Retinal pigment epithelial cell (primary cell): ENCODE measurements around the gene NCAPD2.

Source experiments
- DNase-seq: peaks from one replicate; pipeline ENCODE4 v3.0.0-alpha.2; 2010; ENCODE audit warnings: low read depth
- H3K4me3 ChIP-seq: 2 replicates; pipeline ENCODE4 v1.5.1; 2011; ENCODE audit warnings: mild to moderate bottlenecking, low read length, control low read depth, moderate library complexity
- TF ChIP-seq, protein P1 (sequence below): conservative IDR thresholded peaks from 2 replicates; pipeline ENCODE4 v1.5.1; 2011; ENCODE audit warnings: low read depth, low read length, control low read depth, inconsistent platforms

The NCAPD2 gene

DNA sequence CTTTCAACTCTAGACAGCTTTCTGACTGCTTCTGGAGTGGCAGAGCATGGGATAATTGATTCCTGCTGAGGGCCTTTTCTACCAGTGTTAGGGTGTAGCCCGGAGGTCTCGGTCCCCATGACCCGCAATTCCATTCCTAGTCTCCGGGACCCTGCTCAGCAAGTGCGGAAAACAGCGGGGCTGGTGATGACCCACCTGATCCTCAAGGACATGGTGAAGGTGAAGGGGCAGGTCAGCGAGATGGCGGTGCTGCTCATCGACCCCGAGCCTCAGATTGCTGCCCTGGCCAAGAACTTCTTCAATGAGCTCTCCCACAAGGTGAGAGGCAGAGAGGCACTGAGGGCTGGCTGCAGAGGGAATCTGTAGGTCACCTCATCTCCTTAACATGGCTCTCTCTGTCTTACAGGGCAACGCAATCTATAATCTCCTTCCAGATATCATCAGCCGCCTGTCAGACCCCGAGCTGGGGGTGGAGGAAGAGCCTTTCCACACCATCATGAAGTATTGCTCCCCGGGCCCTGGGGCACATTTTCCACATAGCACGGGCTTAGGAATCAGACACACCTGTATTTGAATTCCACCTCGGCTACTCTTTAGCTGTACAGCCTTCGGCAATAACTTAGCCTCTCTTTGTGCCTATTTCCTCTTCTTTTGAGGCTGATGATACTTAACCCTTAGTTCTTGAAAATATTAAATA, 34.8 kb downstream of the NCAPD2 start:
- no peak overlapping the region for H3K4me3 ChIP-seq
- no peak for DNase-seq
- TF ChIP-seq, protein P1, sequence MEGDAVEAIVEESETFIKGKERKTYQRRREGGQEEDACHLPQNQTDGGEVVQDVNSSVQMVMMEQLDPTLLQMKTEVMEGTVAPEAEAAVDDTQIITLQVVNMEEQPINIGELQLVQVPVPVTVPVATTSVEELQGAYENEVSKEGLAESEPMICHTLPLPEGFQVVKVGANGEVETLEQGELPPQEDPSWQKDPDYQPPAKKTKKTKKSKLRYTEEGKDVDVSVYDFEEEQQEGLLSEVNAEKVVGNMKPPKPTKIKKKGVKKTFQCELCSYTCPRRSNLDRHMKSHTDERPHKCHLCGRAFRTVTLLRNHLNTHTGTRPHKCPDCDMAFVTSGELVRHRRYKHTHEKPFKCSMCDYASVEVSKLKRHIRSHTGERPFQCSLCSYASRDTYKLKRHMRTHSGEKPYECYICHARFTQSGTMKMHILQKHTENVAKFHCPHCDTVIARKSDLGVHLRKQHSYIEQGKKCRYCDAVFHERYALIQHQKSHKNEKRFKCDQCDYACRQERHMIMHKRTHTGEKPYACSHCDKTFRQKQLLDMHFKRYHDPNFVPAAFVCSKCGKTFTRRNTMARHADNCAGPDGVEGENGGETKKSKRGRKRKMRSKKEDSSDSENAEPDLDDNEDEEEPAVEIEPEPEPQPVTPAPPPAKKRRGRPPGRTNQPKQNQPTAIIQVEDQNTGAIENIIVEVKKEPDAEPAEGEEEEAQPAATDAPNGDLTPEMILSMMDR, result no peak

DNA sequence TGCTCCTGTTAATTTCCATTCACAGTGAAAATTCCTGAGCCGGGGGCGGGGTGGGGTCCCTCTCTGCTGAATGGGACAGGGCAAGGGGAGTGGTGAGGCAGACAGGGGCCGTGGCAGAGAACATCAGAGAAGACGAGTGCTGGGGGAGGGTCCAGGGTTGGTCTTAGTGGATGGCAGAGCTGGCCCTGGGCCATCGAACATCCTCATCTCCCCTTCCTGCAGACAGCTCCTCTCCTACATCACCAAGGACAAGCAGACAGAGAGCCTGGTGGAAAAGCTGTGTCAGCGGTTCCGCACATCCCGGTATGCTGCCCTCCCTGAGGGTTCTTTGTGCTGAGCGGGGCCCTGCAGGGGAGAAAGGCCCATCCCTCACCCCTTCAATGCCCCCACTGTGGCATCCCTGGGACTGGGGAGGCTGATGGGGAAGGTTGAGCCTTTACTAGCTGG, 35.4 kb downstream of the NCAPD2 start:
- TF ChIP-seq, protein P1, result no peak
- no peak overlapping the region for H3K4me3 ChIP-seq
- DNase-seq, result no peak

DNA sequence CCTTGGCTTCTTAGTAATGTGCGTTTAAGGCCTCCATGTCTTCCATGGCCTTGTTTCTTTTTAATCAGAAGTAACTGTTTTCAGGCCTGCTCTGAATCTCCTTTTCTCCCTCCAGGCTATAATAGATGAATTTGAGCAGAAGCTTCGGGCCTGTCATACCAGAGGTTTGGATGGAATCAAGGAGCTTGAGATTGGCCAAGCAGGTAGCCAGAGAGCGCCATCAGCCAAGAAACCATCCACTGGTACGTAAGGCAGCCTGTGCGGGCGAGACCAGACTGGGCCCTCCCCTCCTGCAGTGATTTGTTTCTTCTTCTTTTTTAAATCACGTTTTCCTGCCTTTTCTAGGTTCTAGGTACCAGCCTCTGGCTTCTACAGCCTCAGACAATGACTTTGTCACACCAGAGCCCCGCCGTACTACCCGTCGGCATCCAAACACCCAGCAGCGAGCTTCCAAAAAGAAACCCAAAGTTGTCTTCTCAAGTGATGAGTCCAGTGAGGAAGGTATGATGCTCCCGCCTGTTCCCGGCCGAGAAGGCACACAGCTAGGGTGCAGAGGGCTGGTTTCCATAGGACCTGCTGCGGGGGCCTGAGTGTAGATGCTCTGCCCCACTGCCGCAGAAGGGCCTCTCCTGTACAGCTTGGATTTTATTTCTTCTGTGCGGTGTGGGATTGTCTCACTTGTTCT, 36.8 kb downstream of the NCAPD2 start:
- no peak overlapping the region for H3K4me3 ChIP-seq
- TF ChIP-seq, protein P1, result no peak

DNA sequence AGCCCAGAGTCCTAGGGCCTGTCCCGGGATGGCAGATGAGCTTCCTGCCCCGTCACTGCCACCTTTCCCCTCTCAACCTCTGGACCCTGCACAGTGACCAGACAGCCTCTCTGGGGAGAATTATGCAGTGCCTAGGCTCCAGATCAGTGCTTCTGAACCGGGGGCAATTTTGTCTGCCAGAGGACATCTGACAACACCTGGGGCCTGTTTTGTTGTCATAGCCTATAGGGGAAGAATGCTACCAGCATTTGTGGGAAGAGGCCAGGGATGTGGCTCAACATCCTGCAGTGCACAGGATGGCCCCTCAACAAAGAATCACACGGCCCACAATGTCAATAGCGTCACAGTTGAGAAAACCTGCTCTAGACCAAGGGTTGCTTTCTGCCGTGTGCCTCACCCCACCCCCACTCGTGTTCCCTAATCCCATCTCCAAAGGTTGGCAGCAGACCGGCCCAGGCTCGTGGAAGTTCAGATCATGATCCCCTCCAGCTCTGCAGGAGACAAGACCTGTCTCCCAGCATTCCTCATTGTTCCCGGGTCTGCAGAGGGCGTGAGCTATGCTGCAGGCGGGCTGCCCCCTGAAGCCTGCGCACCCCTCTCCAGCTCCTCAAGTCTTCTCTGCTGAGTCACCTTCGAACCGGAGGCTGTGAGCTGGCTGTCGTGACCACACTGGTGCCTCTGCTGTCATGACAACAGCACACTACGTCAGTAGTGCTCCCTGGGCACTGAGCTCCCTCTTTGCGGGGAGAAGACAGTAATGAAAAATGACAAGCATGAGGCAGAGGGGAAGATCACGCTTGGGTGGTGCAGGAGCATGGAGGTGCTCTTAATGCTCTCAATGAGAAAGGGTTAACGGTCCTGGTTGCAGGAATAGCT, 38.4 kb downstream of the NCAPD2 start:
- TF ChIP-seq, protein P1, result no peak
- peak overlapping the region; percentile 97 for H3K4me3 ChIP-seq
- peak; percentile 98 for DNase-seq

More for the DNA sequence above, 36.8 kb downstream of the NCAPD2 start:
- no peak for DNase-seq

DNA sequence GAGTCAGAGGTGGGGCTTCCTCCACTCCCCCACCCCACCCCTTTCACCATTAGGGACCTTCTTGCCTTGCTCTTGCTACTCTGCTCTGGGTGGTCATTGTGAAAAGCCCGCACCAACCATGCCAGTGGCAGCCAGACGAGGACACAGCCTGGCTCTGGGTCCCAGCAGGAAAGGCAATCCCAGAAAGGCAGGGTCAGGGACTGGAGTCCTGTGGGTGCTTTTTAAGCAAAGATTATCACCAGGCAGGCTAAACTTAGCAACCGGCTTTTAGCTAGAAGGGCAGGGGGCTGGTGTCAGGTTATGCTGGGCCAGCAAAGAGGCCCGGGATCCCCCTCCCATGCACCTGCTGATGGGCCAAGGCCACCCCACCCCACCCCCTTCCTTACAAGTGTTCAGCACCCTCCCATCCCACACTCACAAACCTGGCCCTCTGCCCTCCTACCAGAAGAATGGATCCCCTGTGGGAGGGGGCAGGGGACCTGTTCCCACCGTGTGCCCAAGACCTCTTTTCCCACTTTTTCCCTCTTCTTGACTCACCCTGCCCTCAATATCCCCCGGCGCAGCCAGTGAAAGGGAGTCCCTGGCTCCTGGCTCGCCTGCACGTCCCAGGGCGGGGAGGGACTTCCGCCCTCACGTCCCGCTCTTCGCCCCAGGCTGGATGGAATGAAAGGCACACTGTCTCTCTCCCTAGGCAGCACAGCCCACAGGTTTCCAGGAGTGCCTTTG, 39.2 kb downstream of the NCAPD2 start:
- TF ChIP-seq, protein P1, result no peak
- peak overlapping the region; percentile 97 for H3K4me3 ChIP-seq
- DNase-seq, result peak; percentile 48

DNA sequence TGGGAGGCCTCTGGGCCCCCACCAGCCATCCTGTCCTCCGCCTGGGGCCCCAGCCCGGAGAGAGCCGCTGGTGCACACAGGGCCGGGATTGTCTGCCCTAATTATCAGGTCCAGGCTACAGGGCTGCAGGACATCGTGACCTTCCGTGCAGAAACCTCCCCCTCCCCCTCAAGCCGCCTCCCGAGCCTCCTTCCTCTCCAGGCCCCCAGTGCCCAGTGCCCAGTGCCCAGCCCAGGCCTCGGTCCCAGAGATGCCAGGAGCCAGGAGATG, 39.7 kb downstream of the NCAPD2 start:
- TF ChIP-seq, protein P1, result no peak
- H3K4me3 ChIP-seq, result peak overlapping the region; percentile 97
- no peak for DNase-seq
